ENCODE data around the gene CASP10.

Gene CASP10

DNA sequence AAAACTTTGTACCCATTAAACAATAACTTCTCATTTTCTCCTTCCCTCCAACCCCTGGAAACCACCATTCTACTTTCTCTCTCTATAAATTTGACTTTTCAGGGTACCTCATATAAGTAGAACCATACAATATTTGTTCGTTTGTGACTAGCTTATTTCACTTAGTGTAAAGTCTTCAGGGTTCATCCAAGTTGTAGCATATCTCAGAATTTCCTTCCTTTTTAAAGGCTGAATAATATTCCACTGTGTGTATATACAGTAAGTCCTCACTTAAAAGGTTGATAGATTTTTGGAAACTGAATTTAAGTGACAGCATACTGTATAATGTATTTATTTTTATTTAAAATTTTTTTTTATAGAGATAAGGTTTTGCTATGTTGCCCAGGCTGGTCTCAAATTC lies 13.9 kb downstream of the CASP10 start:
- DNase-seq, result no peak

DNA sequence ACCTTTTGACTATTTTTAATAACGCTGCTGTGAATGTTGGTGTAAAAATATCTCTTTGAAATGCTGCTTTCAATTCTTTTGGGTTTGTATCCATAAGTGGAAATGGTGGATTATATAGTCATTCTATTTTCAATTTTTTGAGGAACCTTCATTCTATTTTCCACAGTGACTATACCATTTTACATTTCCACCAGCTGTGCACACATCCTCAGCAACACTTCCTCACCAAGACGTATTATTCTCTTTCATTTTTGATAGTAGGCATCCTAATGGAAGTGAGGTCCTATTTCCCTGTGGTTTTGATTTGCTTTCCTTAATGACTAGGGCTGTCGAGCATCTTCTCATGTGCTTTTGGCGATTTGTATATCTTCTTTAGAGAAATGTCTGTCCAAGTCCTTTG lies 14.8 kb downstream of the CASP10 start:
- no peak for DNase-seq

DNA sequence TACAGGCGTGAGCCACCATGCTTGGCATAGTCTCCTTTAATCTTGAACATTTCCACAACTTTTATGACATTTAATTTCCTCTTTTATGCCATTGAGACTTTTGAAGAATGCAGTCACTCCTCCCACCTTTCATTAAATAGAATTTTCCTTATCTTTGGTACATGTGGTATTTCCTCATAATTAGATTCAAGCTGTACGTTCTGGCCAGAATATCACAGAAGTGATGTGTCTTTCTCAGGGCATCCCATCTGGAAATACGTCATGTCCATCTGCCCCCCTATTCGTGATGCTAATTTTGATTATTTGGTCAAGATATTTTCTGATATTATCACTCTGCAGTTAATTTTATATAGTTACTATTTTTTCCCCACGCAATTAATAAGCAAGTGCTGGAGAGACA lies 16.9 kb downstream of the CASP10 start:
- DNase-seq, result no peak

DNA sequence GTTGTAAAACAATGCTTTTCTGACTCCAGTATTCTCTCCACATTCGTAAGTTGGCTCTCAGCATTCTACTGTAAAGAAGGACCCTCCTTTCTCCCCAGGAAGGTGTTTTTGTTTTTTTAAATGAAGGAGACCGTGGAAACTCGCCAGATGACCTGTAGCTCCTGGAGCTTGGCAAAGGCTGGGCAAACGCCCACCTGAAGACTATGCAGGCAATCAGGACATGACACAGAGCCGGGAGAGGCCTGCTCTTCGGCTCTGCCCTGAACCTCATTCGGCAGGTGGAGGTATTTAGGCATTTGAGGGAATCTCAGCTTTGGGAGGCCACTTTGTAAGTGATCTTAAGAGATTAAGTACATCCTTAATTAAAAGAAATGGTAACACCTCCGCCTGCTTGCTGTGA lies 17.4 kb downstream of the CASP10 start:
- DNase-seq, result no peak

DNA sequence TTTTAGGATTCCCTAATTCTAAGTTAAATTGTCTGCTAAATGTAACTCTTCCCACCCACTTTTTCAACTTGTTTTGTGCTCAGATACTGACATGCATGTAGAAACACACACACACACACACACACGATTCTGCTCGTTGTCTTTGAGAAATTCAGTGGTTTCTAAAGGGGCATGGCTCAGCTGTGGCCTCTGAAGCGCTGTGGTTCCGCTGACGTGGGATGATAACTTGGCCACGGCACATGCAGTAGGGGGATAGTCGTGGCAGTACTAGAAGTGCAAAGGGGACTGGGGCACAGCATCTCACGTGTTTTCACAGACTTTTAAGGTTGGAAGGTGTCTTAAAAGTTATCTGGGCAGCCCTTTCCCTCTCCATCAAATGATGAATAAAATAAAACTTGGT lies 18.4 kb downstream of the CASP10 start:
- no peak for DNase-seq

DNA sequence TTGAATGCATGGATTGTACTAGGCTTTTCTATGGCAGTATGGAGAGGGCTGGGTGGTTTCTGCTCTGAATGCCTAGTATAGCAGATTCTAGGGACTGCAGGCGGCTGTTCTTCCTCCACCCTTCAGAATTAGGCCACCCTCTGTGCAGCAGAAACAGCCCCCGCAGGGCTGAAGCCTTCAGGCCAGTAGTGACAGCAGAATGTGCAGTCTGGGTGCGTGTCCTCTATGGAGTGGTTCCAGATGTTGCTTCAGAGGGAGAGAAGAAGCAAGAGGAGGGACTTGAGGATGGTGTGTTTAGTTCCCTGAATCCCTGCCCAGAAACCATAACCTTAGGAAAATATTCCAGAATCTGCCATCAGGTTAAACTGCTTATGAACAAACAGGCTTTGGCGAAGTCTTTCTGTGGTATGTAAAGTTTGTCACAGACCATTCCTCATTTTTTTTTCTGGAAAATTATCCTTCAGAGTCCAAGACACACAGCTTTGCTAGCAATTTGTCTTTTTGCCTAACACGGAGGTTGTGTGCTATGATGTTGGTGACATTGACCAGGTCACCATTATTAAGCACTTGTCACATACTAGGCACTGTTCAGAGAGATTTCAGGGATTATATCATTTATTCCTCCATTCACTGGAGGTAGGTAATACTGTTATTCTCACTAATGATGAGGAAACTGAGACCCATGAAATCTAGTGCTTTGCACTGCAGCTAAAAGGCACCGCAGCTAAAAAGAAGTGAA lies 21.1 kb downstream of the CASP10 start:
- no peak for DNase-seq

DNA sequence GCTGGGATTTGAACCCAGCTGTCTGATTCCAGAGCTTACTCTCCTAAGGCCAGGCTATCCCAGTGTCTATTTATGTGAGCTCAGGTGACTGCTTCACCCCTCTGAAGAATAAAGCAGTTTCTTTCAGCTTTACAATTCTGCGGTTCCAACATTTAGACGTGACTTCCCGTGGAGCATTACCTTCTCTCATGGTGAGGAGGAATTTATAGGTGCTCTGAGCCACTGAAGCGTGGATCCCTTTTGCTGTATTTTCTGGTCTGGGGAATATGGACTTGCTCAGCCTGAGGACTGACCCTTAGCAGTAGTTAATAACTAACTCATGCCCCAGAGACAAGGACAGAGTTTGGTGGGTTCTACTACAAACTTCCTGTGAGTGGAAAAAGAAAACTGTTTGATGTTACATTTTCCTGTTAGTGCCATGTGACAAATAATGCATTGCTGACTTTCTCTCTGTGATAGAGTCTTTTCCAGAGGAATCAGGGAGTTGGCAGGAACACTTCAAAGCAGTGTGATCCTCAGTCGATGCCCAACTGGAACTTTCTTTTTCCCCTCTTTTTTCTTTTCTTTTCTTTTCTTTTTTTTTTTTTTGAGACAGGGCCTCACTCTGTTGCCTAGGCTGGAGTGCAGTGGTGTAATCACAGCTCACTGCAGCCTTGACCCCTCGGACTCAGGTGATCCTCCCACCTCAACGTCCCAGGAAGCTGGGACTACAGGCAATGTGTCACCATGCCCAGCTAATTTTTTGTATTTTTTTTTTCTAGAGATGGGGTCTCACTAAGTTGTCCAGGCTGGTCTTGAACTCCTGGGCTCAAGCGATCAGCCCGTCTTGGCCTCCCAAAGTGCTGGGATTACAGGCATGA lies 21.9 kb downstream of the CASP10 start:
- no peak for DNase-seq

DNA sequence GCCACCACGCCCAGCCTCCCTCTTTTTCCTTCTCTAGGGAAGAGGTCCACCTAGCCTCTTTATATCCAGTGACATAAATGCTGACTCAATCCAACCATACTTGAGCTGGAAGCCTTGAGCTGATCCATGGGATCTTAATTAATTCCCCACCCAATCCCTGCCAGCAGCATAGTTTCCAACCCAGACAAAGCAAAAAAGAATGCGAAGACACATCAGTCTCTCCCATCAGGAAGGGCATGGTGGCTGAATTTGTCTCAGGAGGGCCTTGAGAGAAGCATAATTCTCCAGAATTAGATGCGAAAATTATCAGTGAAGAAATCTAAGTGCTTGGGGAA lies 22.5 kb downstream of the CASP10 start:
- DNase-seq, result no peak

DNA sequence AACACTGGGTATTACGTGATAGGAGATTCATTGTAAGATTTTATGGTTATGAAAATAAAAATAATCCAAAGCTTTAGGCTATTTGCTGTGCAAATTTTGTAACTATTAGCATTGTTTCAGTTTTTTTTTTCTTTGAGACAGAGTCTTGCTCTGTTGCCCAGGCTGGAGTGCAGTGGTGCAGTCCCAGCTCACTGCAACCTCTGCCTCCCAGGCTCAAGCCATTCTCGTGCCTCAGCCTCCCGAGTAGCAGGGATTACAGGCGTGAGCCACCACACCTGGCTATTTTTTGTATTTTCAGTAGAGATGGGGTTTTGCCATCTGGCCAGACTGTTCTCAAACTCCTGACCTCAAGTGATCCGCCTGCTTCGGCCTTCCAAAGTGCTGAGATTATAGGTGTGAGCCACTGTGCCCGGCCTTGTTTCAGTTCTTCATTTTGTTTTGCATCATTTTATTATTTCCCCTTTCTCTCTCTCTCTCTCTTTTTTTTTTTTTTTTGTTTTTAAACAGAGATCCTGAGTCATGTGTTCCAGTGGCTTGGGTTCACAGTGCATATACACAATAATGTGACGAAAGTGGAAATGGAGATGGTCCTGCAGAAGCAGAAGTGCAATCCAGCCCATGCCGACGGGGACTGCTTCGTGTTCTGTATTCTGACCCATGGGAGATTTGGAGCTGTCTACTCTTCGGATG lies 25.8 kb downstream of the CASP10 start:
- DNase-seq, result no peak

DNA sequence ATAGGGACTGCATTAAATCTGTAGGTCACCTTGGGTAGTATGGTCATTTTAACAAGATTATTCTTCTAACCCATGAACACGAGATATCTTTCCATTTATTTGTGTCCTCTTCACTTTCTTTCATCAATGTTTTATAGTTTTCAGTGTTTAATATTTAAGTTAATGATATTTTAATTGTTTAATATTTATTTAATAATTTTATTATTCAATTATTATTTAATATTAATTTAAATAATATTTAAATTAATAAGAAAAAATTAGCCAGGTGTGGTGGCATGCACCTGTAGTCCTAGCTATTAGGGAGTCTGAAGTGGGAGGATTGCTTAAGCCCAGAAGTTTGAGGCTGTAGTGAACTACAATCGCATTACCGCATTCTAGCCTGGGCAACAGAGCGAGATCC lies 33.0 kb downstream of the CASP10 start:
- DNase-seq, result no peak

DNA sequence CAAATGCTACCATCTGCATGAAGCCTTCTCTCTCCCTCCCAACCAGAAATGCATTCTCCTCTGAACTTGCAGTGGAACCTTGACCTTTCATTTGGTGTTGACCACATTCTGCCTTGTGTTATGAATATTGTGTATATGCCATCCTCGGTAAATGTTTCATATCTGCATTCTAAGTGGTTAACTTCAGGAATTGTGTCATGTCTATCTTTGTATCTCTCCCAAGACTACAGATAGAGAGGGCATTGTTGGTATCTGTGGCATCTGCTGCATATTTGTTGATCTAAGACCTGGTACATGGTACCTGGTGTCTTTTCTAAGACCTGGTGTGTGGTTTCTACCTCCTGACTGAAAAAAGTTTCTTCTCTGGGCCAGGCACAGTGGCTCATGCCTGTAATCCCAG lies 34.0 kb downstream of the CASP10 start:
- no peak for DNase-seq

DNA sequence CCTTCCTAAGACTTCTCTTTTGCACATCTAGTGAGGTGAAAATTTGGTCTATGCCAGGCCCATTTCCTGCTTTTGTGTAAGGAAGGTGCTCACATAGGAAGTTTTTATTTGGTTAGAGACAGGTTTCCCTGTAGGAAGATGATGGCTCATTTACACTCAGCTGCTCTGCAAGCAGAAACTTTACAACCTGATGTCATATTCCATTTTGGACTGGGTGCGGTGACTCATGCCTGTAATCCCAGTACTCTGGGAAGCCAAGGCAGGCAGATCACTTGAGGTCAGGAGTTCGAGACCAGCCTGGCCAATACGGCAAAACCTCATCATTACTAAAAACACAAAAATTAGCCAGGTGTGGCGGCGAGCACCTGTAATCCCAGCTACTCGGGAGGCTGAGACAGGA lies 35.8 kb downstream of the CASP10 start:
- no peak for DNase-seq

DNA sequence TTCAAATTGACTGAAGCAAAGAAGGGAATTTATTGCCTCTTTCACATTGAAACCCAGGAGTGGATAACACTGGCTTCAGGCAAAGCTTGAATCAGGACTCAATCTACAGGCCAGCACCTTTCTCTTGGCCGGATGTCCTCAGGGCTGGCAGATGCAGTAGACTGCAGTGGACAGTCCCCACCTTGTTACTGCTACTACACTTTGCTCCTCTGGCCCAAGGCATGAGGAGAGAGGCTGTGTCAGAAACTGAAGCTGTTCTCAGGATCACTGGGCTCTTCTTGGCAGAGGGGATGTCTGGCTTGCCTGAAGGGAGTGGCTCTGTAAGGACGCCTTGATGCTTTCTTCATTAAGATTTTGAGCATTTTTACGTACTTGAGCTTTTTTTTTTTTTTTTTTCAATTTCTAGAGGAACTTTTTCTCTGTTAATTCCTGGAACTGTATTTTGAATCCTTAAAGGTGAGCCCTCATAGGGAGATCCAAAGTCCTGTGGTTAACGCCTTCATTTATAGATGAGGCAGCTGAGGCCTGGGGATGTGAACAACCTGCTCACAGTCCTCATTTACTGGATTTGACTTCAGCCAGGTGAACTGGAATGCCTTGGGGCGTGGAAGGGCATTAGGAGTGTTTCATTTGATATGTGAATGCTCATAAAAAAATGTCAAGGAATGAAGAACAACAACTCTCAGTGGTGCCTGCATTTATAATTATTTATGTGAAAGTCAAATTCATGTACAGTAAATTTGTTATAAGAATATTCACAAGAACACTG lies 36.6 kb downstream of the CASP10 start:
- no peak for DNase-seq

DNA sequence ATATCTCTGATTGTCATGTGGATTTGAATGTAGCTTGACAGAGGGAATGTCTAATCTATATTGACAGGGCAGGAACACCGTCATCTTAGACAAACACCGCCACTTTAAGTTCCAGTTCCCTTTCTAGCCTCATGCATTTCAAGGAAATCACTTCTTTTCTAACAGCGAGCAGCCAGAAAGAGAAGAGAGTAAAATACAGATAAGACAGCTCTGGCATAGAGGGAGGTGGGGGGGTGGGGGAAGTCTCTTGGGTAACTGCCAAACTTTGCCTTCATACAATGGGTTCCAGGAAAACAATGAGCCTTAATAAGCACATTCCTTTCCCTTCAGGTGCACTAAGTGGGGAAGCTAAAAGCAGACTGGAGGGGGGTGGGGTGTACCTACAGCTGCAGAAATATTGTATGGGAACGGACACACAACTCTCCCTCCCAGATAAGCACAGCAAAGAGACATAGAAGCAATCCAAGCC lies 37.2 kb downstream of the CASP10 start:
- no peak for DNase-seq

DNA sequence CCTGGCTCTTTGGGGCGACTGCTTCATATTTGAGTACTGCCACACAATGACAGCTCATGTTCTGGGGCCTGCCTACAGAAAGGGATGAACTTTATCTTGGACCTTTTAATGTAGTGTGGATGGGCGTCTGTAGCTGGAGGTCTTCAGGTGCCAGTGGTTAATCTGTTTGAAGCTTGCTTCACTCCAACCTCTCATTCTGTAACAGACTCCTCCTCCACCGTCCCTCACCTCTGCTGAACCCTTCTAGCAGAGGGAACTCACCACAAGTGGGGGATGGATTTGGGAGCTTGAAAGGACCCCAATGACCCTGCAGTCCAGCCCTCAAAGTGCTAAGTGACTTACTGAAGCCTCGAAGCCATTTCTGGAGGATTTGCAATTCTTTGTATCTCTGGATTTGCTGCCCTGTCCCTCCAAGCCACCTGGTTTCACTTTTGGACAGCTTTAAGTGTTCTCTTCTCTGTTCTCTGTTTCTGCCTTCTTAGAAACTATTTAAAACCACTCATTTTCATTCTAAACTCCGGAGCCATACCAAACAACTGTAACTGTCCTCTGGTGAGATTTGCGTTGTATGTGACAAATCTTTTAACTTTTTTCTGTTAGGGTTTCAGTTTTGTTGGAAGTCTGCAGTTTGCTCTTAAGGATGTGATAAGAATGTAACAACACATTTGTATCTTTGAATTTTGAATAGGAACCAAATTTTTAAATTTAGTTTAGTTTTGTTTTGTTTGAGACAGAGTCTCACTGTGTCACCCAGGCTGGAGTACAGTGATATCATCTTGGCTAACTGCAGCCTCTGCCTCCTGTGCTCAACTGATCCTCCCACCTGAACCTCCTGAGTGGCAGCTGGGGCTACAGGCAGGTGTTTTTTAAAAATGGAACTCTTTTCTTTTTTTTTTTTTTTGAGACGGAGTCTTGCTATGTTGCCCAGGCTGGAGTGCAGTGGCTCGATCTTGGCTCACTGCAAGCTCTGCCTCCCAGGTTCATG lies 40.4 kb downstream of the CASP10 start:
- no peak for DNase-seq

DNA sequence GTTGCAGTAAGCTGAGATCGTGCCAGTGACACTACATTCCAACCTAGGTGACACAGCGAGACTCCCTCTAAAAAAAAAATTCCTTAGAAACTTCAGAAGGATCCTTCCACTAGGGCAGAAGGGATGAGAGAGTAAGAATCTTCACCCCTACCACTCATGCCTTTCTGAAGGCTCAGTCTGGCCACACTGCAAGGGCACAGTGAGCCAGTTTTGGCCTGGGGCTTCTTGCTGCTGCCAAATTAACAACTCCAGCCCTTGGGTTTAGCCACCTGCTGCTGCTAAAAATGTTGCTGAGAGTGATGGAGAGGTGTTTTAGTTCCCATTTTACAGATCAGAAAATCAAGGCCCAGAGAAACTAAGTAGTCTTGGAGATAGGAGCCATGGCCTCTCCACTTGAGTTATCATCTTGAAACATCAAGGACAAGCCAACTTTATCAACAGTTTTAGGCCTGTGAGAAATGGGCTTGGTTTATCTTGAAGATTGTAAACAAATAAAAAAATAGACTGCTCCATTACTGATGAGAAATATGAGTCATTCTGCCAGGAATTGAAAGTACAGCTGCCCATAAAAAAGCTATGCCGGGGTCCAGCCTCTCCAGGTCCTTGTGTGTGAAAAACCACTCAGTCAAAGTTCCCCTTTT lies 45.5 kb downstream of the CASP10 start:
- no peak for DNase-seq

DNA sequence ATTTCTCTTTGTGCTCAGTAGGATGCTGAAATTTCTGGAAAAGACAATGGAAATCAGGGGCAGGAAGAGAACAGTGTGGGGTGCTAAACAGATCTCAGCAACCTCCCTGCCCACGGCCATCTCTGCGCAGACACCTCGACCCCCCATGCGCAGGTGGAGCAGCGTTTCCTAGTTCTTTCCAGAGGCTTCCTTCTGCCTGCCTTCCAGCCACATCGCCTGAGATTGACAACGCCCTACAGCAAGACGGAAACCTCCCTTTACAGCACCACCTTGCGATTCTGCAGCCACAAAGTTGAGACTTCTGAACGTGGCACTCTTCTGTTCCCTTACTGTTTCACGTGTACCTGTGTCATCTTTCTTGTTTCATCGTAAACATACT lies 46.0 kb downstream of the CASP10 start:
- DNase-seq, result no peak

DNA sequence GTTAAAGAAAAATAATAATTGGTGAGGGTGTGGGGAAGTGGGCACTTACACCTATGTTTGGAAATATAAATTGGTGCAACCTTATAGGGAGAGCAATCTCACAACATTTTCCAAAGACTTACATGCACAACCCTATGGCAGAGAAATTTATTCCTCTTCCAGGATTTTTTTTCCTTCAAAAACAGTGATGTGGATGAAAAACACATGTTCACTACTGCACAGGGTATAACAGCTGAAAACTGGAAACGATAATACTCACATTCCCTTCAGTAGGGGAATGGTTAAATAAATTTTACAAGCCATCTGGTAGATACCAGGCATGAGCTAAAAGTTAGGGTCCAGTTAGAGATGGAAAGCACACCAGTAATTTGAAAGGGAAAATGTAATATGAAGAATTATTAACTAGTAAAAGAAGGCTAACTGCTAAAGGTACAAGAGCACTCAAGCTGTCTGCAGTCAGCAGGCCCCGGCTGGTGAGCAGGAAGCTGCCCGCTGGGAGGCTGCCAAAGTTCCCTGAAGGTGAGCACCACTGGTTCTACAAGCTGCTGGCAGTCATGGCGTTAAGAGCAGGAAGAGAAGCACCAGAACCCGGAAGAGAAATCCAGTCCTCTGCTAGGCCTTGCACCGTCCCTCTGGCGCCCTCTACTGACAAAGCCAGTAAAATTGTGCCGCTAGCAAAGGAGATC lies 49.0 kb downstream of the CASP10 start:
- peak; percentile 91 for DNase-seq

DNA sequence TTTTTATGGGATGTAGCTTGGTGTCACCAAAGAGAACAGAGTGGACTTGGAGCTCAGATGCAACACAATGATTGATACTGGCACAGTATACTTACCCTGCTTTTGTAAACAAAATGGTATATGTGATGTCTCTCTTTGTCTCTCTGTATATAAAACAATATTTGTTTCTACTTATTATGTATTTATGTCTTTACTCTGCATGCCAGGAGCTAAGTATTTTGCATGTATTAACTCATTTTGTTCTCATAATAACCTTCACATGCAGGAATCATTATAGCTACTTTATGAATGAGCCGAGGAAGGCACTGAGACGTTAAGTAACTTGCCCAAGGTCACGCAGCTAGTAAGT lies 49.5 kb downstream of the CASP10 start:
- DNase-seq, result no peak

DNA sequence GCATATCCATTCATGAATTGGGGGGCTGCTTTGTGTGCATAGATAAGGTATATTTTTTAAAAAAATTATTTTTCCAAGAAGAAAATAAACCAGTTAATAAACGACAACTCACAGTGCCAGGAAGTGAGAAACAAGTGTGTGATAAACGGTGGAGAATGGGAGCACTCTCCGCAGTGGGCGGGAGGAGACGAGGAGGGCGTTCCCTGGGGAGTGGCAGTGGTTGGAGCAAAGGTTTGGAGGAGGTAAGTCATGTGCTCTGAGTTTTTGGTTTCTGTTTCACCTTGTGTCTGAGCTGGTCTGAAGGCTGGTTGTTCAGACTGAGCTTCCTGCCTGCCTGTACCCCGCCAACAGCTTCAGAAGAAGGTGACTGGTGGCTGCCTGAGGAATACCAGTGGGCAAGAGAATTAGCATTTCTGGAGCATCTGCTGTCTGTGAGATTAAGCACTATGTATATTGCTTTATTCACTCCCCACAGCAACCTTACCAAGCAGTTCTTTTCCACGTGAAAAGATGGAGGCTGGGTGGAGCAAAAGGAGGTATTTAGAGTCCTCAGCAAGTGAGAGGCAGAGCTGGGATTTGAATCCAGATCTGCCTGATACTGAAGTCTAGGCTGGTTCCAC lies 50.4 kb downstream of the CASP10 start:
- DNase-seq, result peak; percentile 80
